HG03521 (cell line): Measurements from ENCODE around the gene TRPC4.

Source experiments
- ATAC-seq: cut with Tn5 transposase; IDR thresholded peaks from one replicate; pipeline ENCODE4 v1.9.1; 2021; ENCODE audit warnings: mild to moderate bottlenecking, moderate library complexity; ENCODE audit not compliant: unreplicated experiment

Gene TRPC4

GRCh38 chr13:37869756-37870488, at the start of gene TRPC4:
Gene TRPC4, minus strand, starts transcription at chr13:37869772. Its CDS starts 86,439 bp downstream, at chr13:37783333.
- no peak for ATAC-seq

- ATAC-seq, result no peak
Measured at GRCh38 chr13:37918751-37919150, 49.2 kb upstream of the TRPC4 start.

DNA sequence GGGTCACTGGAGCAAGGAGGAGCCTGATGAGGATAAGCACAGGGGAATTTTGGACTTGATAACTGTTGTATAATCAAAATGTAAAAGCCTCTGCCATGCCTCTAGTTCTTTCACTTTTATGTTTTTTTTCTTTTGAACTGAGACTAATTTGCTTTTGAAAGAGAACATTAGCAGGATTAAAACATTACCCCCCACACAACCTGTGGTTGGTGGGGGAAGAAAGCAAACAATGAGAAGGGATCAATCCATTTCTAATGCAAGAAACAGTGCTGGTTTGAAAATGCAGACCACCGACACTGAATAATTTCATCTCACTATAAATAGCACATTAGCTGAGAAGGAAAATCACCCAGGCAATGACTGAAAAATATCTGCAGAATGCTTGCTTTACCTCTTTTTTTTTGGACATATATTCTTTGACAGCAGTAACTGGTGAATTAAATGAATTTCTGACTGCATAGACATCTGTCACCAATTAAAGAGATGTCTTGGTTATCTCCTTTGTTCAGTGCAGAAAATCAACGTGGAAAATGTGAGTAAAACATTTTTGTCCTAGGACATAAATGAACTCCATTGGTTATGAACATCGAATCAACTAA, 48.6 kb upstream of the TRPC4 start:
- no peak for ATAC-seq

- no peak for ATAC-seq
Measured at GRCh38 chr13:37914781-37915391, 45.3 kb upstream of the TRPC4 start.

DNA sequence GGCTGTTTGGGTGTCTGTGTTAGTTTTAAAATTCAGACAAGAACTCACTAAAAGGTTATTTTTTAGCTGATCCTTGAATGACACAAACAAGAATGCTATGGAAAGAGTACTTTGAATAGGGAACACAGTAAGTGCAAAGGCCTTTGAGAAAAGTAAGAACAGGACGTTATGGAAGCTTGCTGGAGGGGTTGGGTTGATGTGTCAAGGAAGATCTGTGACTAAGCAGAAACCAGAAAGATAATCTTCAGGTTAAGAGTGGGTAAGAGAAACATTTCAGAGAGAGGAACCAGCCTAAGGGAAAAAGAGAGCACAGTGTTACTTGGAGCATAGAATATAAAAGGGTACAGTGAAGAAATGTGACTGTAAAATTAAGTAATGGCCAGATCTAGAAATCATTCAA, 41.2 kb upstream of the TRPC4 start:
- no peak for ATAC-seq

- ATAC-seq, result no peak
Measured at GRCh38 chr13:37906880-37907279, 37.3 kb upstream of the TRPC4 start.

DNA sequence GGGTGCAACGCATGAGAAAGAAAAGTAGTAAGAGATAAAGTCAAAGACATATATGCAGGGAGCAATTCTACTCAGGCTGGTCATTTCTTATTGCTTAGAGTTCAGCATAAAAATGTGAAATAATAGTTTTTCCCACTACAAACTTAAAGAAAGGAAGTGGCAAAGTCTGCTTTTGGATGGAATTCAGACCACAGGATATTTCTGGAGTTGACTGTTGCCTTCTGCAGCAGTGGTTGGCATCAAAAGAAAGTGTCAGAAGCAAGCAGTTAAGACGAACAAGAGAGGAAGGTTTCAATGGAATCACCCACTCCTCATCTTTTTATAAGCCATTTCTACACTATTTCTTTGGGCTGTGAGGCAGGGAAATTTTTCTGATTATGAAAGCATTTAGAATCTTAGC, 36.2 kb upstream of the TRPC4 start:
- ATAC-seq, result no peak

DNA sequence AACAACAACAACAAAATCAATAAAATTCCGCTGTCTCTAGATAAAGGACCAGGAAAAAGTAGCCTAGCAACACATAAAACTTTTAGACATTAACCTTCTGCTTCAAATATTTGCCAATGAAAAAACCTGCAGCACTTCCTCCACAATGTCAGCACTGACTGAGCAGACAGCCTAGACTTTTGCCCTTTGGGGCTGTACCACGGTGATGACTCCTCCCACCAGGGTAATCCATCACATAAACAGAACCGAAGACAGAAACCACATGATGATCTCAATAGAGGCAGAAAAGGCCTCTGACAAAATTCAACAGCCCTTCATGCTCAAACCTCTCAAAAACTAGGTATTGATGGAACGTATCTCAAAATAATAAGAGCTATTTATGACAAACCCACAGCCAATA, 30.2 kb upstream of the TRPC4 start:
- ATAC-seq, result no peak

DNA sequence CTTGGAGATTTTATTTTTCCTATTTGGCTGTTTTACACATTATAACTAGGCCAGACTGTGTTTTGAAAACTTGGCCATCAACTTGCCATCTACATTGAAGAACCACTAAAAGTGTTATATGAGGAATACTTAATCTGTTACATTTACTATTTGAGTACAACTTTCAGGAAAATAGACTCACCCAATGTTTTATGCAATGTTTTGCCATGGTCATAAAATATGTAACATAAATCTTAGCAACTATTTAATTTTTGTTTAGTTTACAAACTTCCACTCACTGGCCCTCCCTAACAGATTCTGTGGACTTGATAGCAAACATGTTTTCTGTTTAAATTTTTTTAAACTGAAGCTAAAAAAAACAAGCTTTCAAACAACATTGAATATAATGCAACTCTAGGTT, 23.7 kb upstream of the TRPC4 start:
- ATAC-seq, result no peak

DNA sequence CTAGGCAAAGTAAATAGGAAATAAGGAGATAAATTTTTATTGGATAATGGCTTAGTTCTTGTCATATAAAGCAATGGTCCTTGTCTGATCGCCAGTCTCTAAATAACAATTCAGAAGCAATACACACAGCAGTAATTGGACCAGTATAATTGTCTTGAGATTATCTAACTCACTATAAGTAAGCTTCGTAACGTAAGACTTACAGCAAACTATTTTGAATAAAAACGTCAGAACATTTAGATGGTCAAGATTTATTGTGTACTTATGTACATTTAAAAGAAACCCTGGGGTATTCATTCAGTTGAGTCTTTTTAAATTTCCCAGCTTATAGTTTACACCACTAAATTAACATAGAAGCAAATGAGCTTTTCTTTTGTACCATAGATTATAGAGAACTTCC, 20.2 kb upstream of the TRPC4 start:
- ATAC-seq, result no peak

GRCh38 chr13:37889102-37889501, 19.5 kb upstream of the TRPC4 start:
- ATAC-seq, result no peak

DNA sequence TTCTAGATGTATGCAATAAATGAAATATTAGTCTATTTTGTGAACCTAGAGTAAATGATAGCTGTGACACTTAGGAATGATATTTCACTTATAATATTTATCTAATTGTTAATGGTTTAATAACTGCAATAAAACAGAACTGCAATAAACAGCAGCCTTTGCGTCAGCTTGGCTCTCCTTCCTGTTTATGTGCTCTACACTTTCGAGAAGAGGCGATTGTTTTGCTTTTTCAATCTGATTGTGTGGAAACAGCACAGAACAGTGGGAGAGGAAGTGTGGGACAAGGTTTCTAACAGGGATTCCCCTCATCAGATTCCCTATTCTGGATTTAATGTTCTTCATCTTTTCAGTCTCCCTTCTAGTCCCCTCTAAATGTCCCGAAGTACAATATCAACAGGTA, 17.3 kb upstream of the TRPC4 start:
- ATAC-seq, result no peak

GRCh38 chr13:37884674-37885073, 15.1 kb upstream of the TRPC4 start:
- no peak for ATAC-seq

- ATAC-seq, result no peak
Measured at GRCh38 chr13:37884026-37884425, 14.5 kb upstream of the TRPC4 start.

DNA sequence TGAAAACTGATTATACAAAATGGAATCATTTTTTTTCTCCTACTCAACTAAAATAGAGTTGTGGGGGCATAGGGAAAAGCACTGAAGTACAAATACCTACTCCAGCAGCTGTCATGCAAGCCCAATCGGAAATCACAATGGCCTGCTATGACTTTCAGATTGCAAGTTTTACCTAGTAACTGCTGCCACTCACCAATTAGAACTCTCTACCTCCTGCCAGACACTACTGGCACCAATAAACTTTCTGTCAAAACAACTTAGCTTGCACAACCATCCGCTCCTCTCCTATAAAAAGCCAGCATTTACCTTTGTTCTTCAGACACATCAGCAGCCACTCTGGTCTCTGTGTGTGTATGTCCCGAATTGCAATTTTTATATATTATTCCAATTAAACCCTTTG, 9.3 kb upstream of the TRPC4 start:
- ATAC-seq, result no peak

GRCh38 chr13:37878496-37878895, 8.9 kb upstream of the TRPC4 start:
- no peak for ATAC-seq

GRCh38 chr13:37870895-37871550, 1.5 kb upstream of the TRPC4 start:
- ATAC-seq, result no peak

DNA sequence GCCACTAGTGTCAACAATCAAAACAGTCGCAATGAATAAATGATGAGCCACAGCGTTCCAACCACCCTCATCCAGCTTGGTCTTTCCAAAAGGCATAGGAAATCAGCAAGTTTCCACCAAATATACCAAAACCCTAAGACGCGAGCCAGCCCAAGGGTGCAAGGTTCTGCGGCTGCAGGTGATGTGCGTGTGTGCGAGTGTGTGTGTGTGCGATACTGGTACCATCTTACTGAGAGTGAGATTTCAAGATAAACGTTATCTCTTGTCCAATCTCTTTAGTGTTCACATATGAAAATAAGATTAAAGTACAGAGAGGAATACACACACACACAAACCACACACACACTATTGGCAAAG, 895 bp upstream of the TRPC4 start:
- ATAC-seq, result no peak

GRCh38 chr13:37869506-37869755, 141 bp downstream of the TRPC4 start:
- no peak for ATAC-seq

DNA sequence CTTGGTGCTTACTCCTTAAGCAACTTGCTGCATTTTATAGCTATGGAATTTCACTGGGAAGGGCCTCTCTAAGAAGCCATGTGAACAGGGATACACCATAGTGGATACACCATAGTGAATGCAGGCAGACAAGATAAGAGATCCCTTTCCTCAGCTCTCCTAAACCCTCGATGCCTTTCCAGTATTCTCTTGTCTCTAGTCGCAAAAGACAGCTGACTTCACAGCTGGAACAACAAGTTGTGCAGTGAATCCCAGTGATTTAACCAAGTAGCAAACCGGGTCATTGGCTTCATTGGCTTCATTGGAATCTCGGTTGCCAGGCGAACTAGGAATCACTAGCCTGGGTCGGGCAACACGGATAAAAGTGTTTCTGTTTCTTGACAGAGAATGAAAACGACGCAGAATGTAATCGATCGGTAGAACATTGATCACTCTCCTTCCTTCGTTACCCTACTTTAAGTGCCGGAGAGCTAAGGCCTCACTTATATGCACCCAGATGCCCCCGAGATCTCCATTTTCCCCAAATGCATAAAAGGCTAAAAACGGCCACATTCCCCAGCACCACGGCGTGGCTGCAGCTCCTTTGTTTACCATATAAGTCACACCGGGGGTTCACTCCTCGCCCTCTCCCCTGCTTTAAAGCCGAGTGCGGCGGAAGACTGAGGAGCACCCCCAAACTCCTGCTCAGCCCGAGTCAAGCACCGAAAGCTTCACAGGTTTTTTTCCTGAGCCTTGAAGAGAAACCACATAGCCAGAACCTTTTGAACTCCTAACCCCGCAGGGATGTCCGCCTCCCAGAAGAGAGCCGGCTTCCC, 674 bp downstream of the TRPC4 start:
- no peak for ATAC-seq

- ATAC-seq, result no peak
Measured at GRCh38 chr13:37863708-37864107, 5.9 kb downstream of the TRPC4 start.
